ENCODE results near the gene TMEM186.

GRCh38 chr16:8785408-8785807 lies 12.0 kb downstream of the TMEM186 start:
- no peak for TF ChIP-seq EZH2 (IDR thresholded peaks at IDR 0.05; ENCODE audit: borderline replicate concordance, insufficient read depth, low read depth, low read length, poor library complexity, severe bottlenecking)
- TF ChIP-seq CTCF (IDR thresholded peaks at IDR 0.05) = no peak

Measured in B cell (primary cell).